PFSK-1 (cell line): ENCODE data around the gene XPNPEP1. TPM values are rescaled to one million over a fixed set of nuclear protein-coding genes. Genes with fewer than 3 reads are reported as not detected.

ENCODE experiments used
- FOXP2 ChIP-seq: optimal IDR thresholded peaks from 2 replicates; pipeline ENCODE3; 2011; ENCODE audit warnings: borderline replicate concordance, control low read depth, inconsistent platforms; ENCODE audit not compliant: insufficient read depth; ENCODE audit errors: extremely low read length, extremely low read depth
- POLR2AphosphoS5 ChIP-seq: IDR thresholded peaks from 2 replicates; pipeline ENCODE4 v1.6.1; 2012; ENCODE audit warnings: low read depth, mild to moderate bottlenecking, control low read depth, low read length, moderate library complexity
- REST ChIP-seq, 2 experiments: IDR thresholded peaks; 2 replicates each; pipeline versions ENCODE4 v1.6.1 to v1.8.0; 2011 to 2012; ENCODE audit warnings: low read depth in 2 of 2, low read length in 2 of 2, control low read depth in 1 of 2, inconsistent platforms in 1 of 2, mild to moderate bottlenecking in 1 of 2, moderate library complexity in 1 of 2; ENCODE audit not compliant: insufficient read depth in 1 of 2
- SIN3A ChIP-seq: IDR thresholded peaks from 2 replicates; pipeline ENCODE4 v1.6.1; 2012; ENCODE audit warnings: mild to moderate bottlenecking, low read length, moderate library complexity, borderline replicate concordance; ENCODE audit not compliant: insufficient read depth
- TAF1 ChIP-seq: IDR thresholded peaks from 2 replicates; pipeline ENCODE4 v1.6.1; 2012; ENCODE audit warnings: low read length, control low read depth, borderline replicate concordance; ENCODE audit not compliant: insufficient read depth
- polyA plus RNA-seq: library from polyadenylated mRNA; unstranded; fragments of >200 nt; gene quantifications from one replicate; pipeline ENCODE4 v1.2.1, GENCODE V29; 2012; ENCODE audit warnings: low read depth, missing spikeins; ENCODE audit not compliant: insufficient read length

XPNPEP1 gene
- polyA plus RNA-seq = 91.6 TPM

GRCh38 chr10:109922976-109923921, at the start of gene XPNPEP1:
Gene XPNPEP1 (minus strand): TSS chr10:109923511. CDS start chr10:109923433, 78 bp downstream.
- TF ChIP-seq TAF1 (0 out of 2 replicates have a peak, but pooled peaks have one; percentile 48), POLR2AphosphoS5 (peak; percentile 47), FOXP2 (peak; percentile 10), SIN3A (peak; percentile 65; the same call in 1 of the 2 replicates), REST (IDR thresholded peaks at IDR 0.05; ENCODE audit: insufficient read depth in 1 of 2, low read depth in 2 of 2, low read length in 2 of 2) (no peak)

DNA sequence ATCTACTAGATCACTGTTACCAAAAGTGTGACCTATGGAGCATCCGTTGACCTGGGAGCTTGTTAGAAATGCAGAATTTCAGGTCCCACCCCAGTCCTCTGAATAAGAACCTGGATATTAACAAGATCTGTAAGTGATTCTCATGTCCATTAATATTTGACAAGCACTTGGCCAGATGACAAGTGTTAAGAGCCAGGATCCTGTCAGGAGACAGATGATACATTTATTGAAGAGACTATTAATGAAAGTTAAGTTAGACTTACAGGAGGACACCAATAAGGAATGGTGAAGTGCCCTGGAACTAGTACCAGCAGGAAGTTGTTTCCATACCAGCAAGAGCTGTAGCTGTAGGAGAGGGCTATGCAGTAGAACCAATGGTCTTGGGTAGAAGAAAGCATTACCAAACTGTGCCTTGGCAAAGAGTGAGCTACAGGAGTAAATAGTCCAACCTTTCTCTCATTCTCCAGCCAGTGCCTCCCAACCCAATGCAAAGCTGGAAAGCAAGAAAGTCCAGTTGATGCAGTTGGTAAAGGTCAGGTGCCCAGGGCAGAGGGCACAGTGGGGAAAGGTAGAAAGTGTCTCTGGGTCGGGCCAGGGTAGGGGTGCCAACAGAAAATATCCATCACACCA, 49.2 kb upstream of the XPNPEP1 start:
- TF ChIP-seq SIN3A (no peak), REST (IDR thresholded peaks at IDR 0.05; ENCODE audit: insufficient read depth in 1 of 2, low read depth in 2 of 2, low read length in 2 of 2) (no peak), POLR2AphosphoS5 (no peak), FOXP2 (no peak), TAF1 (no peak)

DNA sequence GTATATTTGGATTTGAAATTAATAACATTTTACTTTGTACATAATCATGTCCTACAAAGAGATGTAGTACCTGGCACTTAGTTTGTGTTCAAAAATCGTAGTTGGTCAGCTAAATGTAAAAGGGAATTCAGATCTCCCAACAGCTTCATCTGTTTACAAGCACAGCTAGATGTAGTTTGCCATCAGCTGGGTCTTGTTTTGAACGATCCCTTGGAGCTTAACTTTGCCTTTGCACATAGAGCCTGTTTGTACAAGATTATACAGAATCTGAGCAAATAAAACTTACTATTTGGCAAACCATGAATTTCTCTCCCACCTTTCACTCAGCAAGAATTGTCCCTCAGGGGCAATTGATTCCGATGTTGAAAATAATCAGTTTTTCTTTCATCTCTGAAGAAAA, 48.3 kb upstream of the XPNPEP1 start:
- no peak for TF ChIP-seq FOXP2
- TF ChIP-seq POLR2AphosphoS5 = no peak
- TF ChIP-seq REST (IDR thresholded peaks at IDR 0.05; ENCODE audit: insufficient read depth in 1 of 2, low read depth in 2 of 2, low read length in 2 of 2) = no peak
- TF ChIP-seq TAF1 = no peak
- TF ChIP-seq SIN3A = no peak

DNA sequence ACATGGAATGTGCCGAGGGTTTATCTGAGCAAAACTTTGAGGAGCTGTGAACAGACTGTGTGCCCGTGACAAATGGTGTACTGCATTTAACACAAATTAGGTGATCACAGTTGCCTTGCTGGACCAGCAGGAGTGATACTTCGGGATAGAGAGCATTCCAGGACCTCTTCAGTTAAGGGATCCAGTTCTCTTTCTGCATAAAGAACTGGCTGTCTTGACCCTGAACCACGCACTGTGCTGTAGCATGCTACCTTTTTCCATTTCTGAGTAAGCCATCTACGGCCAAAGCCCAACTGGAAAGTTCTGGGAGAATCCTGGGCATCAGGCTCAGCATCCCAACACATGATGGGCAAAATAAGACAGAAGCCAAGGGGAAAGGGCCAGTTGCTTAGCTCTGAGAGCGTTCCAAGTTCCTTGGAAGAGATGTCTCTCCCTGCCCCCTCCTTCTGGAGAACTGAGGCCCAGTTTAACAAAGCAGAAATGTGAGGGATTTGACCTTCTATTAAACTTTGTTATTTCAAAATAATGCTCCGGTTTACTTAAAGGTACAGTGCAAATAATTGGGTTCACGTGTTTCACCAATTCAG, 46.5 kb upstream of the XPNPEP1 start:
- TF ChIP-seq SIN3A (no peak), REST (IDR thresholded peaks at IDR 0.05; ENCODE audit: insufficient read depth in 1 of 2, low read depth in 2 of 2, low read length in 2 of 2) (no peak), TAF1 (no peak), FOXP2 (no peak), POLR2AphosphoS5 (no peak)
